ENCODE results near the gene E2F1. TPM values are rescaled to one million over a fixed set of nuclear protein-coding genes. Genes with fewer than 3 reads are reported as not detected.

The E2F1 gene
- total and polyA plus RNA-seq, 2 donors (not counting 3 experiments of a cell fraction or from before 2014, with no cell fraction given), result 20.7 to 29.6 TPM

GRCh38 chr20:33731693-33732165 is 45.5 kb upstream of the E2F1 start, which contains the start of gene ZNF341:
Gene ZNF341 (plus strand): TSS chr20:33731996. CDS start chr20:33732022, 26 bp downstream.
- no peaks in the 10 kb centered on the region for H3K9me1 ChIP-seq (replicated peaks; ENCODE audit: control insufficient read depth, extremely low read depth, insufficient read depth, low read length)
- H3K9ac ChIP-seq (replicated peaks; ENCODE audit: extremely low read depth, insufficient read depth, low read length), result peak within 1 kb of the TSS; percentile 66
- dilution Hi-C loops (cut with MboI; ENCODE audit: extremely low pct_ligation_motif_present, low sequenced_read_pairs), result no loop called here
- peak within 1 kb of the TSS; percentile 53 for H3K27ac ChIP-seq (ENCODE audit: insufficient read depth, low read depth, low read length)
- no peaks in the 10 kb centered on the region for H3K79me2 ChIP-seq (ENCODE audit: control insufficient read depth, insufficient read depth, low read length)
- H3K36me3 ChIP-seq (ENCODE audit: control insufficient read depth in 2 of 2, extremely low read depth in 1 of 2, insufficient read depth in 2 of 2, low read length in 2 of 2), result no peaks in the 10 kb centered on the region
- BruUV-seq (replicated peaks), result no TSS peak
- peak within 1 kb of the TSS; percentile 17 to 59 (median 51) for H3K4me3 ChIP-seq (replicated peaks in 1 of 3; ENCODE audit: insufficient read depth in 1 of 3, low read depth in 1 of 3, low read length in 3 of 3)
- FAIRE-seq (peak; percentile 82), DNase-seq (ENCODE audit: low read depth, low spot score) (peak; percentile 74)
- peaks cover 22% of the 10 kb centered on the region for H3K4me1 ChIP-seq (ENCODE audit: control insufficient read depth, extremely low read depth, insufficient read depth, low read length)
- H3K9me3 ChIP-seq (replicated peaks; ENCODE audit: control insufficient read depth, insufficient read depth, low read length), result peaks cover 2% of the 10 kb centered on the region
- no peaks in the 10 kb centered on the region for H4K20me1 ChIP-seq (replicated peaks; ENCODE audit: control insufficient read depth, extremely low read depth, insufficient read depth, low read length)
- H2AFZ ChIP-seq (ENCODE audit: low read depth, low read length), result peak within 1 kb of the TSS; percentile 97
- H3K27me3 ChIP-seq (ENCODE audit: control insufficient read depth in 2 of 2, insufficient read depth in 2 of 2, low read length in 2 of 2), result no peaks in the 10 kb centered on the region
- ChIA-PET CTCF (interaction anchor here (0.6 to 2.0 kb wide), 22 partner anchors 9 to 337 kb away, joined by 3 to 21 read pairs (median 4); partner anchors contain the start of genes ACTL10, CHMP4B and PXMP4), POLR2A (no interaction called here)
- H3K4me2 ChIP-seq (ENCODE audit: insufficient read depth, low read length), result peak within 1 kb of the TSS; percentile 74
- intact Hi-C loops (cut with micrococcal nuclease), result loop anchor here (1.0 to 5.0 kb wide), 8 partner anchors 44 to 396 kb away; partner anchors contain the start of genes CHMP4B, E2F1 and NECAB3
- TF ChIP-seq POLR2A (IDR thresholded peaks at IDR 0.05; ENCODE audit: low read depth, low read length) (peak; percentile 22), EZH2 (IDR thresholded peaks at IDR 0.05; ENCODE audit: borderline replicate concordance, low read depth, low read length, severe bottlenecking) (no peak), CTCF (IDR thresholded peaks at IDR 0.05; ENCODE audit: extremely low read depth in 1 of 2, insufficient read depth in 1 of 2, low read depth in 1 of 2, low read length in 2 of 2) (peak; percentile 89 to 96), FOS (IDR thresholded peaks at IDR 0.05; ENCODE audit: borderline replicate concordance, insufficient read depth, low read length) (no peak), MAX (IDR thresholded peaks at IDR 0.05; ENCODE audit: insufficient read depth, insufficient read length) (no peak), GATA2 (IDR thresholded peaks at IDR 0.05; ENCODE audit: insufficient read depth, insufficient read length, low read depth, low read length) (no peak), MYC (IDR thresholded peaks at IDR 0.05; ENCODE audit: low read depth, low read length) (no peak), JUN (IDR thresholded peaks at IDR 0.05; ENCODE audit: borderline replicate concordance, insufficient read depth, insufficient read length, low read depth) (no peak), POLR2AphosphoS5 (IDR thresholded peaks at IDR 0.05; ENCODE audit: insufficient read depth, low read depth, low read length) (peak; percentile 5)
